GM12872 (cell line): ENCODE results near the gene TMEM151A.

Experiments used
- TF ChIP-seq, protein P1 (sequence below): IDR thresholded peaks from 3 replicates; pipeline ENCODE4 v1.5.1; 2011; ENCODE audit warnings: low read depth, mild to moderate bottlenecking, low read length, moderate library complexity; ENCODE audit not compliant: insufficient read depth

The TMEM151A gene

DNA sequence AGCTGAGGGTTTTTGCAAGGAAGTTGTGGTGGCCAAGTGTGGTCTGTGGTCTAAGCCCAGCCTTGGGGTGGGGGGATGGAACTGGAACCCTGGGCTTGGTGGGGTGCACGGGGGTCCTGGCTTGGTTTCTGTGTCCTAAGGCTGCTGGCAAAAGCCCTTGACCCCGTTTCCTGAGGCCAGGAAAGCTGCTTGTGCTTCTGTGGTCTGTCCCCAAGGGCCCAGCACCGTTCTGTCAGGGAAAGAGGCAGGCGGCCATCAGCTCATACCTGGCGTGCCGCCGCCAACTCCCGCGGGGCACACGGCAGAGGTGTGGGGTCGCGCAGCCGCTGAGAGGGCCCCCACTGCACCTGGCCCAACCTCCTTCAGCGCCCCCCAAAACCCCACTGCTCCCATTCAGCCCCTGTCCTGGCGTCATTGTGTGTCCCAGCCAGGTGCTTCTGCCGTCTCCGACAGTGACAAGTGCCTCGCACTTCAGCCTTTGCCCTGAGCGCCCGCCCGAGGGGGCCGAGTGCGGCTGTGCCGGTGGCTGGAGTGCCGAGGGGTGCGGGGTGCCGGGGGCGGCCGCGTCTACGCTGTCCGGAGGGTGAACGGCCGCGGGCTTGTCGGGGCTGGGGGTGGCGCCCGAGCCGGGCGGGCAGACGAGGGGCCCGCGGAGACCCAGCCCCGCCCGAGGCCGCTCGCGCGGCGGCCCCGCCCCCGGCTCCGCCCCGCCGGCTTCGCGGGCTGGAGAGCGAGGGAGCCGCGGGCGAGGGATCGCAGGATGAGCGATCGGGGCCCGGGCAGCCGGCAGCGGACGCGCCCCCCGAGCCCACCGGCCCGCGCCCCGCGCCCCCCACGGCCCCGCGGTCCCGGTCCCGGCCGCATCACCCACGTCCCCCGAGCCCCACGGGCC, 14.0 kb upstream of the TMEM151A start, which contains the start of gene CNIH2:
CNIH2 (plus strand) TSS at position 705 of the 892 bp plus-strand sequence. CDS start 282 bp downstream, outside the sequence.
- TF ChIP-seq, protein P1, sequence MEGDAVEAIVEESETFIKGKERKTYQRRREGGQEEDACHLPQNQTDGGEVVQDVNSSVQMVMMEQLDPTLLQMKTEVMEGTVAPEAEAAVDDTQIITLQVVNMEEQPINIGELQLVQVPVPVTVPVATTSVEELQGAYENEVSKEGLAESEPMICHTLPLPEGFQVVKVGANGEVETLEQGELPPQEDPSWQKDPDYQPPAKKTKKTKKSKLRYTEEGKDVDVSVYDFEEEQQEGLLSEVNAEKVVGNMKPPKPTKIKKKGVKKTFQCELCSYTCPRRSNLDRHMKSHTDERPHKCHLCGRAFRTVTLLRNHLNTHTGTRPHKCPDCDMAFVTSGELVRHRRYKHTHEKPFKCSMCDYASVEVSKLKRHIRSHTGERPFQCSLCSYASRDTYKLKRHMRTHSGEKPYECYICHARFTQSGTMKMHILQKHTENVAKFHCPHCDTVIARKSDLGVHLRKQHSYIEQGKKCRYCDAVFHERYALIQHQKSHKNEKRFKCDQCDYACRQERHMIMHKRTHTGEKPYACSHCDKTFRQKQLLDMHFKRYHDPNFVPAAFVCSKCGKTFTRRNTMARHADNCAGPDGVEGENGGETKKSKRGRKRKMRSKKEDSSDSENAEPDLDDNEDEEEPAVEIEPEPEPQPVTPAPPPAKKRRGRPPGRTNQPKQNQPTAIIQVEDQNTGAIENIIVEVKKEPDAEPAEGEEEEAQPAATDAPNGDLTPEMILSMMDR, result no peak

DNA sequence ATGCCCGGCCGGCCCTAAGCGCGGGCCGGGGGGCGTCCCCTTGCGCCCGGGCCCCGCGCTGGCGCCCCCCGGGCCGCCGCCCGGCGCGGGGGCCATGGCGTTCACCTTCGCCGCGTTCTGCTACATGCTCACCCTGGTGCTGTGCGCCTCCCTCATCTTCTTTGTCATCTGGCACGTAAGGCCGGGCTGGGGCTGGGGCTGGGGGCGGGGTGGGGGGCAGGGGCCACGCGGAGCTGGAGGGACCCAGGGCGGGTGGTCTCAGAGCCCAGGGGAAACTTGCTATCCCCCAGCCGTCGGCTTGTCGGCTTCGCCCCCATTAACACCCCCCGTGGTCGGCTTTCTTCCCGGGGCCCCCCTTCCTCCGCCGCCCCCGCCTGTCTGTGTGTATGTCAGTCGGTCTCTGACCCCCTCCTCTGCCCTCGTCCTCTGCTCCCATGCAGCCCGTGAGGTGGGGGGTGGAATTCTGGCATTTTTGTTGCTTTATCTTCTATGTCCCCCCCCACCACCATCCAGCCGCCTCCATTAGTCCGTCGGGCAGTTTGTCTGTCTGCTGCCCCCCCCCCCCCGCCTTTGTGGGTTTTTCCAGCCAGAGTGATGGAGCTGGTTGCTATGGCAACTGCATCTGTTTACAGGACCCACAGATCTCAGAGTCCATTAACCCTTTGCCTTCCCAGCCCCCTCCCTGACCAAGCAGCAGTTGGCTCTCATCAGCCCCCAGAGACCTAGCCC, 13.2 kb upstream of the TMEM151A start:
- TF ChIP-seq, protein P1, result no peak

DNA sequence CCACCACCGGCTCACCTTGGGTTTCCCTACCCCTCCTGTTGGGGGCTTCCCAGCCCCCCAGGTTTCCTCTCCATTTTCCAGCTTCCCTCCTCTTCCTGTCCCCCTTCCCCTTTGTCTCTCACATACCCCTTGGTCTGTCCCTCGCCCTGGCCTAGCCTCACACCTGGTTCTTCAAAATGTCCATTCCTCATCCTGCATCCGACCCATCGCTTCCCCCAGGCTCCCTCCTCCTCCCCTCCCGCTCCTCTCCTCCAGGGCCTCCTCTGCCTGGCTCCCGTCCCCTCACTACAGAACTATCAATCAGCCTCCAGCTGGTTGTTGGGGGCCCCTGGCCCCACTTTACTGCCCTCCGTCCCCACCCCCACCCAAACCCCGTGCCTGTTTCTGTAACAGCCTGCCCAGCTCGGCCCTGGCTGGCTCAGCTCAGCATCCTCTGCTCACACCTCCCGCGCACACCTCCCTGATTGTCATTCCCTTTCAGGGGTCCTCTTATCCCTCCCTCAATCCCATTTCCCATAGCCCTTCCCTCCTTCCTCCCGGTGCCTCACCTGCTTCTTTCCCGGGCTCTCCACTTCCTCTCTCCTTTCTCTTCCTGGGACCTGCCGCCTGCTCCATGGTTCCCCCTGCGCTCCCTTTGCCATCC, 12.5 kb upstream of the TMEM151A start:
- TF ChIP-seq, protein P1, result no peak

DNA sequence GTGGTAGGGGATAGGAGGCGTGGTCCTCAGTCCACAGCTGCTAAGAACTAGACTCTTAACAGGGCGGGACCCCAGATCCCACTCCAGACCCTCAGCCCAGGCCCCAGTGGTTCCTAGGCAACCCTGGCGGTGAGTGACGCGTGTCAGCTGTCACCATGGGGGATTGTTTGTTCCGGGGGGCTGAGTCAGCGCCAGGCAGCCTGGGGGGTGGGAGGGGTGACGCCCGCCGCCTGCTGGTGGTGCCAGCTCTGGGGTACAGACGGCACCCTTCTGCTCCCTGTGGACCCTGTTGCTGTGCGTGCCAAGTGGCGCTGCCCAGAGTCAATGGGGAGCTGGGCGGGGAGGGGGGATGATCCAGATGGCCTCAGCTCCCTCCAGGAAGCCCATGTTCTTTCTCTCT, 11.3 kb upstream of the TMEM151A start:
- TF ChIP-seq, protein P1, result no peak

DNA sequence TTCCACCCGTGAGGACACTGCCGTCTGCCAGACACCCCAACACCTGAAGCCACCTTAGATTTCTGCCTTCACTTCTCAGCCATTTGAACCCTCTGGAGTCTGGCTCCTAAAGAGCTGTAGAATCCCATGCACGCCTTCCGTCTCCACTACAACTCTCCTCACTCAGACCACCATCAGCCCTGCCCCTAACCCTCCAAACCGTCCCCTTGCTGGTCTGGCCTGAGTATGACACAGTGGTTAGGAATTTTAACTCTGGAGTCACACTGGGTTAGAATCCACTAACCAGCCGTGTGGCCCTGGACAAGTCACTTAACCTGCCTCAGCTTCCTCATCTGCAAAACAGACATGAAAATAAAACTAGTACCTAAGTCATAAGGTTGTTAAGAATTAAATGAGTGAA, 10.7 kb upstream of the TMEM151A start:
- TF ChIP-seq, protein P1, result no peak

DNA sequence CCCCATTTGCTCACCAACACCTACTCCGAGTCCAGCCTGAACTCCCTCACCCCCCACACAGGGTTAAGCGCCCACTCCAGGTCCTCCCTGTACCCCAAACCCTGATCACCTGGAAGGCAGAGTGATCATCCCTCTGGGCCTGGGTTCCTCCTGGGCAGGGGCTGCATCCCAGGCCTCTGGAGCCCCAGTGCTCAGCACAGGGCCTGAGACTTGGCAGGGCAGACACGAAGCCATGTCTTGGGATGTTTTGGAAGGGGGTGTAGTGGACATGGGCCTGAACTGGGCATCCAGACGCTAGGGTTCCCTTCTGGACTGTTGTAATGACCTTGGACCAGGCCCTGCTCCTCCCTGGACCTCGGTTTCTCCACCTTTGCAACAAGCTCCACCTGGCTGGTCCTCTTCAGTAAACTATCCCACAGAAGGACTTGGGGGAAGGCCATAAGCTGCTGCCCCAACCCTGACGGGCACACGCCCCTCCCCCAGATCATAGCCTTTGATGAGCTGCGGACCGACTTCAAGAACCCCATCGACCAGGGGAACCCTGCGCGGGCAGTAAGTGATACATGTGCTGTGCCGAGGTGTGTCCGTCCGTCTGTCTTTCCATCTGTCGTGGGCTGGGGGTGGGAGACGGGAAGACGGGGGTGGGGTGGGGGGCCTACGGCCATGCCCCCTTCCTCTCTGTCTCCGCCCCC, 9.8 kb upstream of the TMEM151A start:
- TF ChIP-seq, protein P1, result no peak
